GM23248 (cell line): ENCODE measurements around the gene ATG16L2.

ENCODE experiments used
- EZH2 ChIP-seq: fragments of 200-600 bp; sonication (generic); IDR thresholded peaks from 2 replicates; pipeline ENCODE4 v1.6.1; 2018; ENCODE audit warnings: antibody characterized with exemption, mild to moderate bottlenecking; ENCODE audit not compliant: insufficient read depth, poor library complexity, severe bottlenecking
- EZH2phosphoT487 ChIP-seq: fragments of 200-600 bp; sonication (generic); IDR thresholded peaks from 2 replicates; pipeline ENCODE4 v1.6.1; 2018; ENCODE audit warnings: antibody characterized with exemption, moderate library complexity, mild to moderate bottlenecking, low read depth; ENCODE audit not compliant: insufficient read depth

- TF ChIP-seq EZH2phosphoT487 (no peak), EZH2 (no peak)
These were observed 19.0 kb downstream of the ATG16L2 start for GRCh38 chr11:72833083-72833733.
